BE2C (cell line): ENCODE data around the gene CROCC2.

Experiments
- DNase-seq: peaks from one replicate; pipeline ENCODE4 v3.0.0-alpha.2; 2020
- H3K27me3 ChIP-seq: fragments of 250-450 bp; sonication (Bioruptor Pico); 2 replicates; pipeline ENCODE4 v1.5.1; 2020; ENCODE audit warnings: mild to moderate bottlenecking
- H3K36me3 ChIP-seq: fragments of 250-450 bp; sonication (Bioruptor Pico); 2 replicates; pipeline ENCODE4 v1.5.1; 2020; ENCODE audit warnings: mild to moderate bottlenecking
- H3K4me1 ChIP-seq: fragments of 250-450 bp; sonication (Bioruptor Pico); 2 replicates; pipeline ENCODE4 v1.5.1; 2020
- H3K4me3 ChIP-seq: 2 replicates; pipeline ENCODE4 v1.5.1; 2011; ENCODE audit warnings: low read depth, low read length
- H3K9me3 ChIP-seq: fragments of 250-450 bp; sonication (Bioruptor Pico); 2 replicates; pipeline ENCODE4 v1.5.1; 2020
- TF ChIP-seq, protein P1 (sequence below): IDR thresholded peaks from 2 replicates; pipeline ENCODE4 v1.5.1; 2012; ENCODE audit warnings: mild to moderate bottlenecking, low read depth, low read length

The CROCC2 gene

GRCh38 chr2:240967681-240968621 lies 61.8 kb downstream of the CROCC2 start:
- no peaks in the 10 kb centered on the region for H3K4me1 ChIP-seq
- H3K27me3 ChIP-seq: no peaks in the 10 kb centered on the region
- no peaks in the 10 kb centered on the region for H3K36me3 ChIP-seq
- TF ChIP-seq, protein P1, sequence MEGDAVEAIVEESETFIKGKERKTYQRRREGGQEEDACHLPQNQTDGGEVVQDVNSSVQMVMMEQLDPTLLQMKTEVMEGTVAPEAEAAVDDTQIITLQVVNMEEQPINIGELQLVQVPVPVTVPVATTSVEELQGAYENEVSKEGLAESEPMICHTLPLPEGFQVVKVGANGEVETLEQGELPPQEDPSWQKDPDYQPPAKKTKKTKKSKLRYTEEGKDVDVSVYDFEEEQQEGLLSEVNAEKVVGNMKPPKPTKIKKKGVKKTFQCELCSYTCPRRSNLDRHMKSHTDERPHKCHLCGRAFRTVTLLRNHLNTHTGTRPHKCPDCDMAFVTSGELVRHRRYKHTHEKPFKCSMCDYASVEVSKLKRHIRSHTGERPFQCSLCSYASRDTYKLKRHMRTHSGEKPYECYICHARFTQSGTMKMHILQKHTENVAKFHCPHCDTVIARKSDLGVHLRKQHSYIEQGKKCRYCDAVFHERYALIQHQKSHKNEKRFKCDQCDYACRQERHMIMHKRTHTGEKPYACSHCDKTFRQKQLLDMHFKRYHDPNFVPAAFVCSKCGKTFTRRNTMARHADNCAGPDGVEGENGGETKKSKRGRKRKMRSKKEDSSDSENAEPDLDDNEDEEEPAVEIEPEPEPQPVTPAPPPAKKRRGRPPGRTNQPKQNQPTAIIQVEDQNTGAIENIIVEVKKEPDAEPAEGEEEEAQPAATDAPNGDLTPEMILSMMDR: no peak
- no peaks in the 10 kb centered on the region for H3K9me3 ChIP-seq
- peak; percentile 8 for DNase-seq
- H3K4me3 ChIP-seq: no peak overlapping the region

- no peaks in the 10 kb centered on the region for H3K4me1 ChIP-seq
- no peaks in the 10 kb centered on the region for H3K27me3 ChIP-seq
- peak; percentile 56 for DNase-seq
- TF ChIP-seq, protein P1: peak; percentile 36; the same call in 1 of the 2 replicates
- H3K9me3 ChIP-seq: no peaks in the 10 kb centered on the region
- H3K36me3 ChIP-seq: no peaks in the 10 kb centered on the region
- no peak overlapping the region for H3K4me3 ChIP-seq
Measured at GRCh38 chr2:240968731-240969624, 62.8 kb downstream of the CROCC2 start.

DNA sequence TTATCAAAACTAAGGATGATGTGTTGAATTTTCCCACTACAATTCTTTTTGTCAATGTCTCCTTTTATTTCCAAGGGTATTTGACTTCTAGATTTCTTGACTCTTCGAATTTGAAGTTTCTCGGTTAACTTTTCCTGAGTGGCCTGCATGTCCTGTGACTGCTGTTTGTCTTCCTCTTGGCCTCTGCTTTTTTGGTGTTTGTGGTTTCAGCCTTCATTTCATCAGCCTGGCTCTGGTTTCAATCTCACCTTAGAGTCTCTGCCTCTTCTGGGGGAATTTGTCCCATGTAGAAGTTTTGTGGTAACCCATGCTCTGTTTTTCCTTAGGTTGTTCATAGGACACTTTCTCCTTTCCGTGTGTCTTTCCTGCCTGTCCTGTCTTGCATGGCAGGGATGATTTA lies 64.0 kb downstream of the CROCC2 start:
- no peaks in the 10 kb centered on the region for H3K27me3 ChIP-seq
- DNase-seq: no peak
- no peaks in the 10 kb centered on the region for H3K36me3 ChIP-seq
- TF ChIP-seq, protein P1: no peak
- no peak overlapping the region for H3K4me3 ChIP-seq
- H3K9me3 ChIP-seq: no peaks in the 10 kb centered on the region
- H3K4me1 ChIP-seq: no peaks in the 10 kb centered on the region

- no peak for DNase-seq
- no peaks in the 10 kb centered on the region for H3K4me1 ChIP-seq
Measured at GRCh38 chr2:240970816-240971215, 64.7 kb downstream of the CROCC2 start.

DNA sequence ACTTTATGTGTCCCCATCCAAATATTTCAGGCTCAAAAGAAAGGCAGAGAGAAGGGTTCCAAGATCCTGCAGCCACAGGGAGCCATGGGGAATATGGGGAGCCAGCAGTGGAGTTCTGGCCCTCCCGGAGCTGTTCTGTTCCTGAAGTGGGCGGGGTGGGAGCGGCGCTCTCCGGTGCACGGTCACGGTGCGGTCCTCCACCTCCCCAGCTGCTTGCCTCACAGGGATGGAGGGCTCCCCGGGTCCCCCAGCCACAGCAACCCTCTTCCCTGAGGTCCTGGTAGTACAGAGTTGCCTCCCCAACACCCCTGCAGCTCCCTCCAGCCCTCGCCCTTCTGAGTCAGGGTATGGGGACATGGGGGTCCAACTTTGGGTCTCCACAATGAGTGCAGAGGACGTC lies 66.1 kb downstream of the CROCC2 start:
- Histone ChIP-seq H3K4me3 (no peak overlapping the region), H3K4me1 (no peaks in the 10 kb centered on the region), H3K9me3 (no peaks in the 10 kb centered on the region), H3K36me3 (no peaks in the 10 kb centered on the region), H3K27me3 (no peaks in the 10 kb centered on the region)
- TF ChIP-seq, protein P1: no peak
- DNase-seq: no peak

More at GRCh38 chr2:240970816-240971215, 64.7 kb downstream of the CROCC2 start:
- H3K36me3 ChIP-seq: no peaks in the 10 kb centered on the region
- no peaks in the 10 kb centered on the region for H3K9me3 ChIP-seq
- TF ChIP-seq, protein P1: no peak
- H3K27me3 ChIP-seq: no peaks in the 10 kb centered on the region
- no peak overlapping the region for H3K4me3 ChIP-seq
